Stimulated activated CD4-positive, alpha-beta T cell treated with anti-CD3 and anti-CD28 coated beads, Interleukin-12 subunit alpha, Interleukin-12 subunit beta, amount 100 ng/mL, for 4 hours (primary cell): ENCODE results near the gene MYMK.

ENCODE experiments used
- DNase-seq: peaks from one replicate; pipeline ENCODE4 v3.0.0-alpha.2; 2020

The MYMK gene

DNA sequence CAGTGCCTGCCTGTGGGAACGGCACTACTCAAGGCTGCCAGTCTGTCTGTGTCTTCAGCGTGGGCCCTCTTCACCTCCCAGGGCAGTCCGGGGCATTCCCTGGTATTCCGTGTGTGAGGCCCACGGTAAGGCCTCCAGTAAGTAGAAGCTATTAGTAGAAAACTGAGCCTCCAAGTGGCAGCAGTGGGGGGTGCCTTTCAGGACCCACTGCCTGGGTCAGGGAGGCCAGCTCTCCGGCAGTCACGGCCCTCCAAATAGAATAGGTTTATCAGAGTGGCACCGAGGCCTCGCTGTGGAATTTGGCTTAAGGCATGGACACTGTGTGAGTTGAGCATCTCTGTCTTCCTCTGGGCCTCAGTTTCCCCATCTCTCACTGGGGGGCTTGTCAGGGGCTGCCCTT is 32.8 kb upstream of the MYMK start:
- DNase-seq = no peak

DNA sequence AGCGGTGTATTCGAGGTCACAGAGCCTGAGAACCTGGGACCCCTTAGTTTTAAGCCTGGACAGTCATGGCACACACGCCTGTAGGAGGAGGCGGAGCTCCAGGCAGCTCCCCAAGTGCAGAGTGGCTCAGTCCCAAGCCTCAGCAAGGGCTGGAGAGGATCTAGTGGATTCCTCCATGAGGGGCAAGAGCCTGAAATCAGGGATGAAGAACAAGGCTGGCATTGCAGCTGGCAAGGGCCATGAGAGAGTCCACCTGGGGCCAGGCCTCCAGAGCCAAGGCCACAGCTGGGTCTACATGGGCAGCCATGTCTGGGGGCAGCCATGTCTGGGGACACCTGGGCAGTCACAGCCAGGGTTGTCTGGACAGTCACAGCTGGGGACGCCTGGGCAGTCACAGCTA is 31.6 kb upstream of the MYMK start:
- DNase-seq = no peak

DNA sequence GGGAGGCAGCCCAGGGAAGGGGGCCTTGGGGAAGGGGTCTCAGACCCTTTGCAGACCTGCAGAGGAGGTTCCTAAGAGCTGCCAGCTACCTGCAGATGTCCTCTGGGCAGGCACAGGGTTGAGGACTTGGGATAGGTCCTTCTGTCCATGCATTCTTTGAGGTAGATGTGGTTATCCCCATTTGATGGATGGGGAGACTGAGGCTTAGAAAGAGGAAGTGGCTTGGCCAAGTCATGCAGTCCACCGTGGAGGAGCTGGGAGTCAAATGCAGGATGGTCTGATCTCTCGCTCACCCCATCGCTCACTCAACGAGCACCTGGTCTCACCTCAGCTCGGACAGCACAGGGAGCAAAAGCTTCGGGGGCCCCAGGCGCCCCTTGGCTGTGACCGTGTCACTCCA is 30.0 kb upstream of the MYMK start:
- DNase-seq = no peak

DNA sequence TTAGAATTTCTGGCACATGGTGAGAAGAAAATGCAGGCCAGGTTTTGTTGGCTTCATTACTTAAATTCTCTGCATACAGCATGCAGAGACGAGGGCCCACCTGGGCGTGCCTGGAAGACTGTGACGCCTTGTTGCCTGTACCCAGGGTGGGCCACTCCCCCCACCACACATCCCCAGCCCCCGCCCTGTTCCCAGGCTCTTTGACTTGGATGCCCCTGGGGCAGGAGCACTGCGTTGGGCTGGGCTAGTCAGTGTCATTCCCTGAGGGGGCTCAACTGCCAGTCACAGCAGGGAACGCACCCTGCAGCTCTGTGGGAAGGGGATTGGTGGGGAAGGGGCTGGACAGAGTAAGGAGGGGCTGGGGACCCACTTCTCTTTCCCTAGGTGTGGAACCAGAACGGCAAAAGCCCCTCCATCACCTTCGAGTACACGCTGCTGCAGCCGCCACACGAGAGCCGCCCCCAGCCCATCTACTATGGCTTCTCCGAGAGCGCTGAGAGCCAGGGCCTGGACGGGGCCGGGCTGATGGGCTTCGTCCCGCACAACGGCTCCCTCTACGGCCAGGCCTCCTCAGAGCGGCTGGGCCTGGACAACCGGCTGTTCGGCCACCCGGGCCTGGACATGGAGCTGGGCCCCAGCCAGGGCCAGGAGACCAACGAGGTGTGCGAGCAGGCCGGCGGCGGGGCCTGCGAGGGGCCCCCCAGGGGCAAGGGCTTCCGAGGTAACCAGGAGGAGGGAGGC is 29.4 kb upstream of the MYMK start:
- DNase-seq = no peak

DNA sequence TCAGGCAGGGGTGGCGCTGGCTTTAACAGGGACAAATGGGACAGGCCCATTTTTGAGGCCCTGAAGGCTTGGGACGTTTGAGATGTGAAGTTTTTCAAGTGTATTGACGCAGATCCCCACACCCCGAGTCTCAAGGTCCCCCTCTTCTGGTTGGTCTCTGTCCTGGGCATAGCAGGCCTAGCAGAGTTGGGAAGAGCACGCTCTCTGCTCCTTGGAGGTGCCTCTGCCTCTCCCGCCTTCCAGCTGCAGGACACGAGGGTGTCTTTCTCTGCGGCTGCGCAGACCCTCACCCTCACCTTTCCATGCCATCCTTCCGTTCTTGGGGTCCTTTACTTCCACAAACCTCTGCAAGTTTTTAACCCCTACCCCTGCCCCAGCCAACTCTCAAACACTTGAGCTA is 28.4 kb upstream of the MYMK start:
- no peak for DNase-seq

DNA sequence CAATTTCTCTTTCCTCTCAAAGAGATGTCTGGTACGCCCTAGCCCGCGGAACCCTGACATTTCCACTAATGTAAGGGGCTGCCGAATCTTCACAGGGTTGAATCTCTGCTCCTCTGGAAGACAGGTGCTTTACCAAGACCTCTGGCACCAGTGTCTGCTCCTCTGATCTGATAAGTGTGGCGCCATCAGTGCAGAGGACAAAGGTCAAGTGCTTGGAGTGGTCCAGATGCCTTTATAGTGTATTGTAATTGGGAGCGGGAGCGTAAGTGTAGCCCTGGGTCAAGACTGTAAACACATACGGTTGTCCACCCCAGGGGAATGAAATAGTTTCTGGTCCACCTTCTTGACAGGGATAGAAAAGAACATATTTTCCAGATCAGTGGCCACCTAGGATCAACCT is 27.5 kb upstream of the MYMK start:
- no peak for DNase-seq

DNA sequence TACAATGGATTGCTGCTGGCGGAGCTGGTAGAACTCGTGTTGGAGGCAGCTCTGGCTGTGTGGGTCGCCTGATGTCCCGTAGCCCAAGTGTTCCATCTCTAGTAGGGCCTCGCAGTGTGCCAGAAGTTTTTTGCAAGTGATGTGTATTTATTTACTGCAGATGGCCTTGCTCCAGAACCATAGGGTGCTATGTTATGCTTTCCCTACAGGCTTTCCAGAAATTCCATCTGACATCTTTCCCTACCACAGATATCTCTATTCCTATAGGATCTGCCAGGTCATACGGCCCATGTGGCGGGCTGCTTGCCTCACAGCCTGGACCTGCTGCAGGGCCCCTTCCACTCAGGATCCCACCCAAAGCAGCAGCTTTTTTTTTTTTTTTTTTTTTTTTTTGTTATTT is 26.7 kb upstream of the MYMK start:
- DNase-seq = no peak

DNA sequence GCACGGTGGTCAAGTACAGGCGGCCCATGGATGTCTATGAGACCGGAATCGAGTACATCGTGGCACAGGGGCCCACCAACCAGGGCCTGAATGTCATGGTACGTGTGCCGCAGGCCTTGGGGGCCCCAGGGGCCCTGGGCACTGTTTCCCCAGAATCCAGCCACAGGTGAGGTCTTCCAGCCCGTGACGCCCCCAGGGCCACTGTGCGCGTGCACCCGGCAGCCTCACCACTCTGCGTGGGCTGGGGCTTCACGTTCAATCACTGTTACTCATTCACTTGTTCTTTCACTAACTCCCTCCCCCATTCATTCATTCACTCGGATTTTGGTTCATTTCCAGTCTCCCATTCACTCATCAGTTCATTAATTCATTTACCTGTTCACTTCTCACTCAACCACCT is 22.4 kb upstream of the MYMK start:
- DNase-seq = no peak

DNA sequence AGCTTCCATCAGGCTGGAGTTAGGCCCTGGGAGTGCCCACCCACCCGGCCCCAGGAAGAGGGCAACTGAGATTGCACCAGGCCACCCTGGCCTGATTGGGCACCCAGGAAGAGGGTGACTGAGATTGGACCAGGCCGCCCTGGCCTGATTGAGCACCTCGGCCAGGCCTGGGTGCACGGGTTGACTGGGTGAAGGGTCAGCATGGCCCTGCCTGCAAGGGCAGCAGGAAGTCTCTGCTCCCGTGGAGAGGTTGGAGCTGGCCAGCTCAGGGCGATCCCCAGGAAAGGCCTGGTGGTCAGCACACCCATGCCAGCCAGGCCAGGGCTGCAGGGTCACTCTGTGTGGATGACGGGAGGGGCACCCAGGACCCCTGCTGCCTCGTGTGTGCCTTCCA is 21.5 kb upstream of the MYMK start:
- no peak for DNase-seq

DNA sequence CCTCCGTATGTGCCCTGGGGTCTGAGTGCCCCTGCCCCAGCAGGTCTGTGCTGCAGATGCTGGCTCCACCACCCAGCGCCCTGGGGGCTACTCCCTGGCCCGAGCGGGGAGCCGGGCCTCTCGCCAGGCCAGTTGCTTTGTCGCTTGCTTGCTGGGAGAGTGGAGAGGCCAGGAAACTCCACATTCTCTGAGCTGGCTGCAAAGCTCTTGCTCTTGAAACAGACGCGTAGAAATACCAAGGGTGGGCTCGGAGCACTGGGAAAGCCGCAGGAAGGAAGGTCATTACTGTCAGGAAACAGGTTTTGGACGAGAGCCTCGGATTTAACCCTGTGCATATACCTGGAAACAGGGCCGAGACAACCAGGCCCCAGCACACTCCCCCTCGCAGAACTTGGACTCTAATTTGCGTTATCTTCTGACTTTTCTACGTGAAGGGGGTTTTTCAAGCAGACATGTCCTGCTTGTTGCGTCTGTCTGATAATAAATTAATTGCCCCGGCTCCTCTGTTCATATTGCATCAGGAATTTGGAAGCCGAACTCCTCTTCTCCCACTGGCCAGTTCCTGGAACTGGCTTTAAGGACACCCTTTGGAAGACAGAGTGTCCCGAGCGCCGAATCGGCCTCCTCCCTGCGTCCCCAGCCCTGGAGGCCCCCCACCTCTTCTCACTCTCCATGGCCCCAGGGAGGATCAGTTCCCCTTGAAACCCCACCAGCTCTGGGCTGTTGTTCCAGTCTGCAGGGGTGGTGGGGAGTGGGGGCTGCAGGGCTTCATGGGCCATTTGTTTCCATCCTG is 20.9 kb upstream of the MYMK start:
- DNase-seq = no peak

DNA sequence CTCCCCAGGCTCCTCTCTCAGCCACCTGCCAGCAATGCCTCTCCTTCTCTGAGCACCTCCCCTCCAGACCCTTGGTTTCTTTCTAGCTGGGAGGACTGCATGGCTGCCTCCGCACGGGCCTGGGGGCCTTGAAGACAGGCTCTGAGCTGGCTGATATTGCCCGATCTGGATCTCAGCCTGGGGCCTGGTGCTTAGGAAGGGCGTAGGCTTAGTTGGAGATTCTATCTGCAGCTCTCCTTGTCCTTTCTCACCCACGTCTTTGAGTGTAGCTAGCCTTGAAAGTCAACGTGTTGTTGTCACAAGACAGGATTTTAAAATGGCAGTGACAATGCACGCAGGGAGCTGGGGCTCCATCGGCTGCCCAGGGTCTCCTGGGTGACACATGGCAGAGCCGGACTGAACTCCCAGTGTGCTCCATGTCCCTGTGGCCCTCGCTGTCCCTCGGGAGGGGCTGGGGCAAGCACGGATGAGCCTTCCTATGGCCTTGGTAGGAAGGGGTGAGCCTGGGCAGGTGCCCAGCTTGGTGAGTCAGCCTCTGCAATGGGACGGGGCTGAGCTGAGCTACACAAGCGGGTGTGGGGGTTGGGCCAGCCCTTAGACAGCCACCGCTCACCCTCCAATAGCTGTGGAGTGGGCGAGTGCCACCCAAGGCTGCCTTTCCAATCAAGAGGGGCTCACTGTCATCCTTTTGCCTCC is 19.2 kb upstream of the MYMK start:
- no peak for DNase-seq

DNA sequence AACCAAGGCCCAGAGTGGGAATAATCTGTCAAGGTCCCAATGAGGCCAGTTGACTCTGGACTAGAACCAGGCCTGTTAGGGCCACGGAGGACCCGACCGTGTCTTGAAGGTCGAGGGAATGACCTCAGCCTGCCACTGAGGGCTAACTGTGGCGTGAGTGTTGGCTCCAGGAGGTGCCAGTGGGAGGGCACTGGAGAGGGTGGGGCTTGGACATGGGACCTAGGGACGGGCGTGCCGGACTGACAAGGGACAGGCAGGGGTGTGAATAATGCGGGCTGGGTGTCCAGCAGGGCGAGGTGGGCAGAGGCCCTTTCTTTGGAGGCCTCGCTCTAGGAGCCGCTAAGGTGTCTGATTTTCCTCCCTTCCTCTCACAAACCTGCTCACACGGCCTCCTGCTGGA is 17.2 kb upstream of the MYMK start:
- DNase-seq = no peak

DNA sequence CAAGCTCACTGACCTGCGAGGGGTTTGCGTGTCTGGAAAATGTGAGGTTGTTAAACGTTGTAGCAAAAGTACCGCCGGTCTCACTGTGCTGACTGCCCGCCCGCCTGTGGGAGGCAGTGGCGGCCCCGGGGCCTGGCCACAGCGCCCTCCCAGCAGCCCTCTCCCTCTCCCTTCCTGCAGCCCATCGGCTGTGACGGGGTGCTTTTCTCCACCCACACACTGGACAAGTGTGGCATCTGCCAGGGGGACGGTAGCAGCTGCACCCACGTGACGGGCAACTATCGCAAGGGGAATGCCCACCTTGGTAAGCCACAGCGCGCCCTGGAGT is 15.9 kb upstream of the MYMK start:
- DNase-seq = no peak

DNA sequence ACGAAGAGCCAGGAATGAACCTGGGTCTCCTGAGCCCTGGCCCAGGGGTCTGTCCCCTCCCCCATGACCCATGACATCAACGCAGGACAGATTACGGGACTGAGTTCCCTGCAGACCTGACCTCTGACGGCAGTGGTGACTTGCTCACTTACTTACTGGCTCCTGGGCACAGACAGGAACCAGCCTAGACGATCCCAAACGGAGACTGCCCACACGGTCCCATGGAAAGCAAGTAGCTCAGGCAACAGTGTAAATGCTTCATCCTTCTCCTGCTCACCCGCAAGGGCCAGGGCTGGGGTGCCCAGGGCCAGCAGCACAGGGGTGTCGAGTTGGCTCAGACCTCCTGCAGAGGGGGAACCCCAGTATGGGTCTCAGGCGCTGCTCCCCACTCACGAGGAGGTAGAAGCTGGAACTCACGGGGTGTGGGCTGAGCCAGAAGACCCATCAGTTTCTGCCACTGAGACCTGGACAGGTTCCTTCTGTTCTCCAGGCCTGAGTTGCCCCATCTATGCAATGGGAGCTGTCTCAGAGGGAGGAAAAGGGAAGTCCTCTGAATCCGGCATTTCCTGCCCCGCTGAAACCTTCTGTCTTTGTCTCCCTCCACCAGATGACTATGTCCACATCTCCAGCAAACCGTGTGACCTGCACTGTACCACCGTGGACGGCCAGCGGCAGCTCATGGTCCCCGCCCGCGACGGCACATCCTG is 15.4 kb upstream of the MYMK start:
- DNase-seq = no peak

DNA sequence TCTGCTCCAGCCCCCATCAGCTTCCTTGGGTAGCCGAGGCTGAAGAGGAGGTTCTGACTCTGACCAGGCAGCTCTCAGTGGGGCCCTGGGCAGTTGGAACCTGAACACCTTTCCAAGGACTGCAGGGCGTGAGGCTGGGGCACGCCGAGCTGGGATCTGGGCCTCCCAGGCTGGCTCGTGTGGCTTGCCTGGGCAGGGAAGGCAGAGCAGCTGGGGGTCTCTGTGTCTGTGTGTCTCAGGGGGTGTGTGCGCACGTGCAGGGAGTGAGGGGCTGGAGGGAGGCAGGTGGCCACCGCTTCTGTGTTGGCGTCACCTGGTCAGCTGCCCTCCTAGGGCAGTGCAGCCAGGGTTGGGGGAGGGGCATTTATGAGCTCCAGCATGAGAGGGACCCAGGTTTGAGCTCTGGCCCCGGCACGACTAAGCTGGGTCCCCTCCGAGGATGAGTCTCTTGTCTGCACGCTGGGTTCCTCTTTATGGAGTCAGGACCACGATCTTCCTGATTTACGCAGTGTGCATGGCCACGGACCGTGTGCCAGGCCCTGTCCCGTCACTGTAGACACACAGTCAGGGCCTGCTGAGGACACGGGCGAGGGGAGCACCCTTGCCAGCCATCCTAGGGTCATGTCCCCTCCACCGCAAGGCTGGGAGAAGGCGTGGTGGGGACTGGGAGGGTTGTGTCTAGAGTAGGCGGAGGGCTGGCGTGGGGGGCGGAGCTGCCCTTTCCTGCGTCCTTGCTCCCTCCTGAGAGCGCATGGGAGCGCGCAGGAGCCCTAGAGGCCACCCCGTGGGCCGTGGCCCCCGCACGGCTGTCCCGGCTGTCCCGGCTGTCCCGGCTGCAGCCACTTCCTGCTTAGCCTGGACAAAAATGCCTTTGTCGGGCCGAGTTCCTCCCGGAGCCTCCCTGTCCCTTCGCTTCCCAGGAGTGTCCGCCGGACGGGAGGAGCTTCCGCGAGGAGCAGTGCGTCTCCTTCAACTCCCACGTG is 14.4 kb upstream of the MYMK start:
- no peak for DNase-seq

DNA sequence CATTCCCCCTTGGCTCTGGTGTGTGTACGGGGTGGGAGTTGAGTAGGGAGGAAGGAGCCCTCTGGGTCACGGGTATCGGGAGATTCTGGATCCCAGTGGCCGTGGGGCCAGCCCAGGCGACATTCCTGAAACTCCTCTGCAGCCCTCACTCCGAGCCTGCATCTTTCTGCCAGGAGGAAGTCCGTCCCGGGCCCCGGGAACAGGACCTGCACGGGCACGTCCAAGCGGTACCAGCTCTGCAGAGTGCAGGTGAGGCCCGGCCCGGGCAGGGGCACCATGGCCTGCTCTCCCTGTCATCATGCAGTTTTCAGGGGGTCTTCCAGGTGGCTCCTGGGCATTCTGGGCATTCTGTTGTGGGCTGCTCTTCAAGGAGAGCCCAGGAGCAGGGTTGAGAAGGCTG is 13.4 kb upstream of the MYMK start:
- DNase-seq = no peak

DNA sequence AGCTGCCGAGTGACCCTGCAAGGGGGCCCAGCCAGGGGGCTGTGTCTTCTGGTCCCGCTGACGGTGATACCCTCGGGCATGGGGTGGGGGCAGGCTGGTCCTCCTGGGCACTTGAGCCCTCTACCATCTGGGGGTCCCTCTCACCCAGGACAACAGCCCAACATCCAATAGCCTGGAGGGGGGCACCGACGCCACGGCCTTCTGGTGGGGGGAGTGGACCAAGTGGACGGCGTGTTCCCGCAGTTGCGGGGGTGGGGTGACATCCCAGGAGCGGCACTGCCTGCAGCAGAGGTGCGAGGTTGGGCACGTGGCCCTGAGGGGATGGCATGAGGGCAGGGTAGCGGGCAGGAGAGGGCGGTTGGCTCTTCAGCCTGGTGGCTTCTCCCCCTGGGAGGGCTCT is 12.5 kb upstream of the MYMK start:
- no peak for DNase-seq

DNA sequence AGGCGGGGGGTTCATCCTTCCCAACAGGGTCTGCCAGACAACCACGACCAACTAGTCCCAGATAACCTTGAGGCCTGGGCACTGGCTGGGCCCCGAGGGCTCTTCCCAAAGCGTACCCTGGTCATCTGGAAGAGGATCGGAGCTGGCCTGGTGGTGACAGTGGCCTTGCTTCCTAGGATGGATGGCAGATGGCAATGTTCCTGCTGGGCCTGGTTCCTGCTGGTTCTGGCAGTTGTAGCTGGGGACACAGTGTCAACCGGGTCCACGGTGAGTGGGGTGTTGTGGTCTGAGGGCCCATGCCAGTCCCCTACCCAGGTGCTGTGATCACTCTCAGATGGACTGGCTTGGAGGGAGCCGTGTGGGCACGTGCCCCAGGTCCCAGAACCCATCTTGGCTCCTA is 11.8 kb upstream of the MYMK start:
- DNase-seq = no peak

DNA sequence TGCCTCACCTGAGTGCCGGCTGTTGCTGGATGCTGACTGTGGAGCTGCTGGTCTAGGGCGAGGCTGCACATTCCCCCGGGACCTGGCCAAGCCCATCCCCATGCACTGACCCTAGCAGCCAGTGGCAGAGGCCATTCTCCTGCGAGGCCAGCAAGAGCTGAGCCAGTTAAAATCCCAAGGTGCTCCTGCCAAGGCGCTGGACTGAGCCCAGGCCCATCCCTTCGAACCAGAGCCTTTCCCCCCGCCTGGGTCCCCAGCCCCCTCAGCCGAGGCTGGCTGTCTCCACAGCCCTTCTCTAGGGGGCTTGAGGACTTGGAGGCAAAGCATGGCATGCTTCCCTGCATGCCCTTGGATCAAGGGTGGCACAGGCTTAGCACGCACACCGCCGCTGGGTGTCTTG is 11.3 kb upstream of the MYMK start:
- DNase-seq = no peak

DNA sequence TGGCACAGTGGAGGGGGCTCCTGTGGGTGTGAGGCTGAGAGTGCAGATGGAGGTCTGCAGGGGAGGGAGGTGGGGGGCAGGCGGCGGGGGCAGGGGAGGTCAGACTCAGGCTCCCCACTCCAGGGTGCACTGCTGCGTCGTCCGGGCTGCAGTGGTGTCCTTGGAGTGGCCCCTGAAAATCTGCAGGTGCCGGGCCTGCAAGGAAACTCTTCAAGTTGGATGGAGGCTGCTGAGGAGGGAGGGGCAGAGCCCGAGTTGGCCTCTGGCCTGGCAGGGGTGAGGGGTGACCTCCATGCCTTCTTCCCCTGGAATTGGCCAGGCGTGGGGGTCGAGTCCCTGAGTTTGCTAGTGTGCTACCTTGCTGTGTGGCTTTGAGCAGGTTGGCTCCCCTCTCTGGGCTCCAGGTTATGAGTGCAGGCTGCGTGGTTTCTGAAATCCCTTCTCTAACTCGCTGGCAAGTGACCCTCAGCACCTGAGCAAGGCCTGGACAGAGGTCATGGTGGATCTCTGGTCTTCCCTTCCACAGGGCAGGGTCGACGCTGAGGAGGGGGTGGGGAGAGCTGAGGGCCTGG is 10.6 kb upstream of the MYMK start:
- DNase-seq = no peak

DNA sequence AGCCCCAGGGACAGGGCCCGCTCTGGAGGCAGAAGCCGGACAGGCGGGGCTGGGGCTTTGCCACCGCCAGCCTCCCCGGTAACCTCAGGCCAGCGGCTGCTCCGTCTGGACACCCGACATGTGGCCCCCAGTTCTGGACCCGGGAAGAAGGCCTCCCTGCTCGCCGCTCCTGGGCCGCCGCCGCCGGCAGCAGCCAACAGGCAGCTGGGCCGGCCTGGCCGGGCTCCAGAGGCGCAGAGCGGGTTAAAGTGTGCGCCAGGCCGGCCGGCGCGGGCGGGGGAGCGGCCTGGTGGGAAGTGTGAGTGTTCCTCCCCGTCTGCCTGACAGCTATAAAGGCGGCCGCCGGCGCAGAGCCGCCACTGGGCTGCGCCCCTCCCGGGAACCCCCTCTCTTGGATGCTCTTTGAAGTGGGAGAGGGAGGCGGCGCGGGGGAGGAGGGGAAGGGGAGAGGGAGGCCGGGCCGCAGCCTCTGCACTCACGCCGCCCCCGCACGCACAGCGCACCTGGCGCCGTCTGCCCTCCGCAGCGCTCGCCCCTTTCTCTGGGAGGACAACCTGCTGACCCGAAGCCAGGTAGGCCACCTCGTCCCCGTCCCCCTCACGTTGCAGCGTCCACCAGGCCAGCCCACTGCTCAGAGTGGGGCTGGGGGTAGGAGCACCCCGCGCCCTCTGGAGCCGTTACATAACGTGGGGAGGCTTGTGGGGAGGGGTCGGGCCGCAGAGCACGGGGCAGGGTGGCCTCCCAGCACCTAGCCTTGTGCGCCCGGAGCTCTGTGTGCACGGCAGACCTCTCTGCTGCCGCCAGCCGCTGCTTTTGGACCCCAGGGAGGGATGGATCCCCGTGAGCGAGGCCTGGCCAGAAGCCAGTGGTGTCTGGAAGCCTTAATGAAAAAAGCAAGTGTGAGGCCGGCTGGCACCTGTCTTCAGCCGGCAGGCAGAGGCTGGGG is 9.9 kb upstream of the MYMK start, which contains the start of gene ADAMTSL2:
ADAMTSL2 (plus strand) TSS at position 359 of the 946 bp plus-strand sequence. CDS start 2,009 bp downstream, outside the sequence.
- DNase-seq = peak; percentile 46
